ENCODE data around the gene PNMA8B.

DNA sequence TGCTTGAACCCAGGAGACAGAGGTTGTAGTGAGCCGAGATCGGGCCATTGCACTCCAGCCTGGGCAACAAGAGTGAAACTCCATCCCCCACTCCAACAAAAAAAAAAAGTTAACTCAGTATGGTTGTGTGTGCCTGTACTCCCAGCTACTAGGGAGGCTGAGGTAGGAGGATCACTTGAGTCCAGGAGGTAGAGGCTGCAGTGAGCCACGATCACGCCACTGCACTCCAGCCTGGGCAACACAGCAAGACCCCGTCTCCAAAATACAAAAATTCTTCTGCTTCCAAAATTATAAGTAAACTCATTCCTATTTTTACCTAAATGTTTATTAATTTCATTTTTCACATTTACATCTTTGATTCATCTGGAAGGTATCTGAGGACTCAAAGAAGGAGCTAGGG is 38.7 kb downstream of the PNMA8B start:
- TF ChIP-seq GLIS3 (CRISPR knock-in tag; IDR thresholded peaks at IDR 0.05) (no peak), ZFP3 (CRISPR knock-in tag; IDR thresholded peaks at IDR 0.05) (no peak), SNAI2 (CRISPR knock-in tag; IDR thresholded peaks at IDR 0.05) (no peak), ISL1 (CRISPR knock-in tag; IDR thresholded peaks at IDR 0.05) (no peak), BACH2 (CRISPR knock-in tag; IDR thresholded peaks at IDR 0.05; ENCODE audit: borderline replicate concordance) (no peak), ZNF565 (CRISPR knock-in tag; conservative IDR thresholded peaks at IDR 0.05; ENCODE audit: low read depth) (no peak), ZNF8 (CRISPR knock-in tag; IDR thresholded peaks at IDR 0.05) (no peak), ZFP30 (CRISPR knock-in tag; IDR thresholded peaks at IDR 0.05) (no peak), RARB (CRISPR knock-in tag; IDR thresholded peaks at IDR 0.05) (no peak), TOX (CRISPR knock-in tag; IDR thresholded peaks at IDR 0.05; ENCODE audit: borderline replicate concordance) (no peak), ARNTL (CRISPR knock-in tag; IDR thresholded peaks at IDR 0.05; ENCODE audit: borderline replicate concordance, low read depth) (no peak)
- TF ChIP-seq, protein P1, sequence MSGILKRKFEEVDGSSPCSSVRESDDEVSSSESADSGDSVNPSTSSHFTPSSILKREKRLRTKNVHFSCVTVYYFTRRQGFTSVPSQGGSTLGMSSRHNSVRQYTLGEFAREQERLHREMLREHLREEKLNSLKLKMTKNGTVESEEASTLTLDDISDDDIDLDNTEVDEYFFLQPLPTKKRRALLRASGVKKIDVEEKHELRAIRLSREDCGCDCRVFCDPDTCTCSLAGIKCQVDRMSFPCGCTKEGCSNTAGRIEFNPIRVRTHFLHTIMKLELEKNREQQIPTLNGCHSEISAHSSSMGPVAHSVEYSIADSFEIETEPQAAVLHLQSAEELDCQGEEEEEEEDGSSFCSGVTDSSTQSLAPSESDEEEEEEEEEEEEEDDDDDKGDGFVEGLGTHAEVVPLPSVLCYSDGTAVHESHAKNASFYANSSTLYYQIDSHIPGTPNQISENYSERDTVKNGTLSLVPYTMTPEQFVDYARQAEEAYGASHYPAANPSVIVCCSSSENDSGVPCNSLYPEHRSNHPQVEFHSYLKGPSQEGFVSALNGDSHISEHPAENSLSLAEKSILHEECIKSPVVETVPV (CRISPR knock-in tag; IDR thresholded peaks at IDR 0.05) = no peak
- TF ChIP-seq, protein P2, sequence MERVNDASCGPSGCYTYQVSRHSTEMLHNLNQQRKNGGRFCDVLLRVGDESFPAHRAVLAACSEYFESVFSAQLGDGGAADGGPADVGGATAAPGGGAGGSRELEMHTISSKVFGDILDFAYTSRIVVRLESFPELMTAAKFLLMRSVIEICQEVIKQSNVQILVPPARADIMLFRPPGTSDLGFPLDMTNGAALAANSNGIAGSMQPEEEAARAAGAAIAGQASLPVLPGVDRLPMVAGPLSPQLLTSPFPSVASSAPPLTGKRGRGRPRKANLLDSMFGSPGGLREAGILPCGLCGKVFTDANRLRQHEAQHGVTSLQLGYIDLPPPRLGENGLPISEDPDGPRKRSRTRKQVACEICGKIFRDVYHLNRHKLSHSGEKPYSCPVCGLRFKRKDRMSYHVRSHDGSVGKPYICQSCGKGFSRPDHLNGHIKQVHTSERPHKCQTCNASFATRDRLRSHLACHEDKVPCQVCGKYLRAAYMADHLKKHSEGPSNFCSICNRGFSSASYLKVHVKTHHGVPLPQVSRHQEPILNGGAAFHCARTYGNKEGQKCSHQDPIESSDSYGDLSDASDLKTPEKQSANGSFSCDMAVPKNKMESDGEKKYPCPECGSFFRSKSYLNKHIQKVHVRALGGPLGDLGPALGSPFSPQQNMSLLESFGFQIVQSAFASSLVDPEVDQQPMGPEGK (CRISPR knock-in tag; IDR thresholded peaks at IDR 0.05; ENCODE audit: borderline replicate concordance) = no peak
